ENCODE data around the gene FKBP6.

Gene FKBP6

DNA sequence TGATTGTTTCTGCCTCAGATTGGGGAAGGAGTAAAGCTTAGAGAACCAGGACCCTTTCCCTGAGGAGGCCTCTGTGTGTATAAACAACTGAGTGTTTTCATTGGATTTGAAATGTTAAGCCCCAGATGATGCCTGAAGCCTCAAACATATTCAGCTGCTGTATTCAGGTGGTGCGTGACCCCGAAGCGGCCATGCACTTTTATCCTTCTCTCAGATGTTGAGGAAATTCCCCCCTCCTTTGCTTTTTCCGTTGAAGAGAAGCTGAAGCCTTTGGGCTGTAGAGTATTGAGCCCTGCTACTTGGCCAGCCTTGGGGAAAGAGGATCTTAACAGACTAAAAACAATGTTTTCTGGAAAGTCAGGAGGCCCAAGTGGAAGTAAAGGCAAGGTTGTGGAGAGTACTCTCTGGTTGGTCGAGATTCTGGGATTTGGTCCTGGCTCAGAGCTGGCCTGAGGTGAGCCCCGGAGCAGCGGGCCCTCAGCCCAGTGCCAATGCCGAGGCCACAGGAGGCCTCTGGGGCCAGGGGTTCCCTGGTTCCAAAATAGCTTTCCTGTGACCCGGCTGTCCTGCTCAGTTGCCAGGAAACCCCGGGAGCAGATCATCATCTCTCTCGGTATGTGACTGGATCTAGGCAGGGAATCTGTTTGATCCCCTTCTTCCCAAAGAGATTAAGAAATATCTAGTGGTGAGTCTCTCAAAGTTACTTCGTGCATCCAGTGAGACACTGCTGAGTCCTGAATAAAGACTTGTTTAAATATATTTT lies 22.5 kb downstream of the FKBP6 start:
- no peak for DNase-seq (ENCODE audit: extremely low spot score)
- ChIA-PET POLR2A (no interaction called here), CTCF (interaction anchor here (0.6 kb wide), 1 partner anchor 26 kb away, joined by 3 read pairs; no protein-coding TSS in a partner anchor)
- TF ChIP-seq ZNF384 (IDR thresholded peaks at IDR 0.05) (no peak), CTBP1 (IDR thresholded peaks at IDR 0.05; ENCODE audit: borderline replicate concordance) (no peak), ARNT (IDR thresholded peaks at IDR 0.05) (no peak), L3MBTL2 (conservative IDR thresholded peaks at IDR 0.05) (no peak), FOXM1 (IDR thresholded peaks at IDR 0.05; ENCODE audit: borderline replicate concordance) (no peak), NFRKB (IDR thresholded peaks at IDR 0.05) (no peak), FOXK2 (IDR thresholded peaks at IDR 0.05) (no peak), BHLHE40 (IDR thresholded peaks at IDR 0.05; ENCODE audit: borderline replicate concordance) (no peak), ELF4 (IDR thresholded peaks at IDR 0.05) (no peak), SP1 (IDR thresholded peaks at IDR 0.05) (no peak), HDGF (IDR thresholded peaks at IDR 0.05; ENCODE audit: borderline replicate concordance) (no peak), LEF1 (IDR thresholded peaks at IDR 0.05; ENCODE audit: borderline replicate concordance) (no peak), SUZ12 (IDR thresholded peaks at IDR 0.05) (no peak), FOXA1 (IDR thresholded peaks at IDR 0.05) (no peak), TARDBP (IDR thresholded peaks at IDR 0.05) (no peak)
- TF ChIP-seq, protein P1, sequence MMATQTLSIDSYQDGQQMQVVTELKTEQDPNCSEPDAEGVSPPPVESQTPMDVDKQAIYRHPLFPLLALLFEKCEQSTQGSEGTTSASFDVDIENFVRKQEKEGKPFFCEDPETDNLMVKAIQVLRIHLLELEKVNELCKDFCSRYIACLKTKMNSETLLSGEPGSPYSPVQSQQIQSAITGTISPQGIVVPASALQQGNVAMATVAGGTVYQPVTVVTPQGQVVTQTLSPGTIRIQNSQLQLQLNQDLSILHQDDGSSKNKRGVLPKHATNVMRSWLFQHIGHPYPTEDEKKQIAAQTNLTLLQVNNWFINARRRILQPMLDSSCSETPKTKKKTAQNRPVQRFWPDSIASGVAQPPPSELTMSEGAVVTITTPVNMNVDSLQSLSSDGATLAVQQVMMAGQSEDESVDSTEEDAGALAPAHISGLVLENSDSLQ (IDR thresholded peaks at IDR 0.05), result no peak

DNA sequence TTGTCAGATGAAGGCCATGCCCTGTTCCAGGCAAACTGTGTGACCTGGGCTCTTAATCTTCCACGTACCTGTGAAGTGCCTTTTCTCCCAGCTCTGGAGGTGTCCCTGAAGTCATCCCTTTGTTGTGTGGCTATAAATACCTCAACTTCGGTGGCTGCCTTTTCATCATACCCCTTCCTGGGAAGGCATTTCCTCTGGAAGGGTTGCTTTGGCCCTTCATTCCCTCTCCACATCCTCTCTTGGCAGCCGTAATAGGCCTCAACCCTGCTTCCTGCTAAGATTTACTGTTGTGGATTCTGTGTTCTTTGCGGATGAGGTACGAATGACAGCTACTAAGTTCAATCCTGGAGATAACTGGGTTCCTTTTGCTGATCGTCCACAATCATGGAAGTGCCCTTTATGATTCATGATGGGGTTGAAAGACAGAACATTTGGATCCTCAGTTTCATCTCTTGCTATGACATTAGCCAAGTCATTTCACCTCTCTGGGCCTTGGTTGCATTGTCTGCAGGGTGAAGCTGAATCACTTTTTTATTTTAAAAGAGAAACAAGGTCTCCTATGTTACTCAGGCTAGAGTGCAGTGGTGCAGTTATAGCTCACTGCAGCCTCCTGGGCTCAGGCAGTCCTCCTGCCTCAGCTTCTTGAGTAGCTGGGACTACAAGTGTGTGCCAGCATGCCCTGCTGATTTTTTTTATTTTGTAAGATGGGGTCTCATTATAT lies 23.6 kb downstream of the FKBP6 start:
- no peak for DNase-seq (ENCODE audit: extremely low spot score)
- ChIA-PET POLR2A (no interaction called here), CTCF (interaction anchor here (0.9 kb wide), 1 partner anchor 9 kb away, joined by 3 read pairs; no protein-coding TSS in a partner anchor)
- no peak for TF ChIP-seq HDGF (IDR thresholded peaks at IDR 0.05; ENCODE audit: borderline replicate concordance)
- TF ChIP-seq ARNT (IDR thresholded peaks at IDR 0.05), result no peak
- TF ChIP-seq NFRKB (IDR thresholded peaks at IDR 0.05), result no peak
- no peak for TF ChIP-seq SP1 (IDR thresholded peaks at IDR 0.05)
- no peak for TF ChIP-seq FOXM1 (IDR thresholded peaks at IDR 0.05; ENCODE audit: borderline replicate concordance)
- no peak for TF ChIP-seq CTBP1 (IDR thresholded peaks at IDR 0.05; ENCODE audit: borderline replicate concordance)
- TF ChIP-seq TARDBP (IDR thresholded peaks at IDR 0.05), result no peak
- no peak for TF ChIP-seq SUZ12 (IDR thresholded peaks at IDR 0.05)
- TF ChIP-seq ZNF384 (IDR thresholded peaks at IDR 0.05), result no peak
- no peak for TF ChIP-seq FOXA1 (IDR thresholded peaks at IDR 0.05)
- no peak for TF ChIP-seq LEF1 (IDR thresholded peaks at IDR 0.05; ENCODE audit: borderline replicate concordance)
- TF ChIP-seq L3MBTL2 (conservative IDR thresholded peaks at IDR 0.05), result no peak
- no peak for TF ChIP-seq FOXK2 (IDR thresholded peaks at IDR 0.05)
- TF ChIP-seq BHLHE40 (IDR thresholded peaks at IDR 0.05; ENCODE audit: borderline replicate concordance), result no peak
- TF ChIP-seq, protein P1 (IDR thresholded peaks at IDR 0.05), result no peak
- TF ChIP-seq ELF4 (IDR thresholded peaks at IDR 0.05), result no peak

DNA sequence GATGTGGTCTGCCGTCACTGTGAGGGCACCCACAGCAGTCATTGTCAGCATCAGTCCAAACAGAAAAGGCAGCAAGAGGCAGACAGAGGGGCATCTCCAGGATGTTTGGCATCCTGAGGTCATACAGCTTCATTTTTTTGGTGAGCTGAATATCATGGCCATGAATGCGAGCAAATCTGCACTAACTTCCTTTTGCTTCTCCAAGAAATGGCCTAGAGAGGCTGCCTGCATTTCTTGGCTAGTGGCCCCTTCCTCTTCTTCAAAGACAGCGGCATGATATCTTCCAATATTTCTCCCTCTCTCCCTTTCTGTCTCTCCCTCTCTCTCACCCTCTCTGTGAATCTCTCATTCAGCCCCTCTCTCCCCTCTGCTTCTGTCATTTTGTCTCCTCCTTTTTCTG lies 24.8 kb downstream of the FKBP6 start:
- TF ChIP-seq CTBP1 (IDR thresholded peaks at IDR 0.05; ENCODE audit: borderline replicate concordance) (no peak), FOXM1 (IDR thresholded peaks at IDR 0.05; ENCODE audit: borderline replicate concordance) (no peak), ARNT (IDR thresholded peaks at IDR 0.05) (no peak)
- POLR2A ChIA-PET, result no interaction called here
- CTCF ChIA-PET, result no interaction called here
- DNase-seq (ENCODE audit: extremely low spot score), result no peak

DNA sequence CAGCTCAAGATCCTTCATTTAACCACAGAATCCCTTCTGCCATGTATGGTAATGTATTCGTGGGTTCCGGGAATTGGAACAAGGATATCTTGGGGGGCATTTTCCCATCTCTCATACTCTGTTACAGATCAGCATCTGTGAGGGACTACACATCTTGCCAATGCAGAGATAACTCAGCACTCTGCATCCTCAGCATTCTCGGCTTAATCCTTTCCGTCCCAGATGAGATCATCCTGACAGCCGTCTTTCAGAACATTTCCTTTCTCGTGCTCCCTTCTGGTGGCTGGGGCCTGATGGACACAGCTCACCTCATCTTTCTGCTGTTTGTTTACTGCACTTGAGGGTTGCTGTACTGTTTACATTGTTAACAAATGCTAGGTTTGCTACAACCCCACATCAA lies 25.3 kb downstream of the FKBP6 start:
- no peak for TF ChIP-seq CTBP1 (IDR thresholded peaks at IDR 0.05; ENCODE audit: borderline replicate concordance)
- TF ChIP-seq FOXK2 (IDR thresholded peaks at IDR 0.05), result no peak
- no peak for TF ChIP-seq BHLHE40 (IDR thresholded peaks at IDR 0.05; ENCODE audit: borderline replicate concordance)
- TF ChIP-seq ARNT (IDR thresholded peaks at IDR 0.05), result no peak
- no peak for TF ChIP-seq FOXM1 (IDR thresholded peaks at IDR 0.05; ENCODE audit: borderline replicate concordance)
- no peak for TF ChIP-seq LEF1 (IDR thresholded peaks at IDR 0.05; ENCODE audit: borderline replicate concordance)
- no peak for TF ChIP-seq L3MBTL2 (conservative IDR thresholded peaks at IDR 0.05)
- TF ChIP-seq SP1 (IDR thresholded peaks at IDR 0.05), result no peak
- TF ChIP-seq NFRKB (IDR thresholded peaks at IDR 0.05), result no peak
- TF ChIP-seq SUZ12 (IDR thresholded peaks at IDR 0.05), result no peak
- TF ChIP-seq ELF4 (IDR thresholded peaks at IDR 0.05), result no peak
- no peak for TF ChIP-seq FOXA1 (IDR thresholded peaks at IDR 0.05)
- no peak for TF ChIP-seq TARDBP (IDR thresholded peaks at IDR 0.05)
- no peak for TF ChIP-seq ZNF384 (IDR thresholded peaks at IDR 0.05)
- TF ChIP-seq, protein P1 (IDR thresholded peaks at IDR 0.05), result no peak
- CTCF ChIA-PET, result no interaction called here
- POLR2A ChIA-PET, result no interaction called here
- DNase-seq (ENCODE audit: extremely low spot score), result no peak

DNA sequence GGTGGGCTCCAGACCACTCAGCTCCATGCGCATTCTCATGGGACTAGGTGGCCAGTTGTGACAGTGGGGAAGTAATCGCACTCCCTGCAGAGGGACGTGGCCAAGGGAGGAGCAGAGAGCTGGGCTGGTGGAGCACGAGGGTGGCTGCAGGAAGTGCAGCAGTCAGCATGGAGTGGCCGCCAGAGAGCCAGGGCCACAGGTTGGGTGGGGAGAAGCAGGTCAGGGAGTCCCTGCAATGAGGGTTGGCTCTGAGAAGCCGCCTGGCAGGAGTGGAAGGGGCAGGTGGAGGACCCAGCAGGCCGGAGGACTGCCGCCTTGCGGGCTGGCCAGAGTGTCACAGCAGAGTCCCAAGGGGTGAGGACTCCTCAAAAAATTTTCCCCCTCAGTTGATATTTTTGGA lies 26.2 kb downstream of the FKBP6 start:
- TF ChIP-seq CTBP1 (IDR thresholded peaks at IDR 0.05; ENCODE audit: borderline replicate concordance) (no peak), ARNT (IDR thresholded peaks at IDR 0.05) (no peak), SP1 (IDR thresholded peaks at IDR 0.05) (no peak), FOXK2 (IDR thresholded peaks at IDR 0.05) (no peak)
- CTCF ChIA-PET, result interaction anchor here (0.6 kb wide), 1 partner anchor 35 kb away, joined by 3 read pairs; no protein-coding TSS in a partner anchor
- POLR2A ChIA-PET, result no interaction called here
- no peak for DNase-seq (ENCODE audit: extremely low spot score)

Data from HEK293T (cell line).